Iris pigment epithelial cell (primary cell): ENCODE data around the gene FXYD6.
A peak's percentile ranks its signal among the peaks of the same experiment; 100 is the strongest.
"Not testable (repeated sequence)": the region's sequence is repeated elsewhere in the genome, so short reads cannot be mapped to it uniquely, and the experiment has no call there.

Experiments
- DNase-seq: peaks from one replicate; pipeline ENCODE4 v3.0.0-alpha.2; 2011; ENCODE audit warnings: low read depth

Gene FXYD6

DNA sequence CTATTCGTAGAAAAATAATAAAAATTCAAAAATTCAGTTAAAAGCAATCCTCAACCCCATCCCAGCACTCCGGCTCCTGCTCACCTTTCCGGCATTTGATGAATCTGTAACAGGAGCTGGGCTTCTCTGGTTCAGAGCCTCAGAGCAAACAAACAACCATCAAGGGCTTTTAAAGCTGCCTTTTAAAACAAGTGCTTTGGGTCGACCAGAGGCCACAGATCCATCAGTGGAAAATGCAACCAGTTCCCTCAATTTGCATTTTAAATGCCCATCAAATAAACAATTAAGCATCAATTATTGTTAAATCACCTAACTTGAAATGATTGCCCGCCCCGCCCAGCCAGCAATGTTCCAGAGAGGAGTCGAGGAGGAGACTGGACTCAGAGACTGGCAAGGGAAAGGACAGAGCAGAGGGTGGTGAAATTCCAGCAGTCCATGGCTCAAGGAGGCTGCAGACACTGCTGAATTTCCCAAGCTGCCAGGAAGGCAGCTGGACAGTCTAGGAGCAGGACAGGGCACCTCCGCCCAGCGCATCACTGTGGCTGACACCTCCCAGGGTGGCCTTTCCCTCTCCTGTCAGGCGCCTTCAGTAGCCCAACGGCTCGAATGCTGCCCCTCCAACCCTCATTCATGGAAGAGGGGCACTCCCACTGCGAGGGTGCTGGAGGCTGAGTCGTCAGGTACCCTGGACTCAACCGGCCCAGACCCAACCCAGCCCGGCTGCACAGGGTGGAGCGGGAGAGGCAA, 7.5 kb downstream of the FXYD6 start:
- no peak for DNase-seq

DNA sequence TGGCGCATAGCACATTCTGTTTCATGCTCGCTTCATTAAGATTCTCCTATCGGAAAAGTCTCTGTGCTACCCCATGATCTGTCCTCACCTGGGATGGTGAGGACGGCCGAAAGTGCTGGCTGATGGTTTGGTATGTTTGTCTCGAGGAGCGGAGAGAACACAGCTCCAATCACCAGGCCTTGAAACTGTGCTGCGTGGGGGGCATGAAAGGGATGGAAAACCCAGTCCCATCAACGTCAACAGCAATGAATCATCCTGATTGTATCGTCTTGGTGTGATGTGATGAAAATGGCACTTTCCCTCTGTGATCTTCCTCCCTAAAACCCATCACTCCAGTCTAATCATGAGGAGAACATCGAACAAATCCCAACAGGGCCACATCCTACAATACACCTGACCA, 8.4 kb downstream of the FXYD6 start:
- no peak for DNase-seq

DNA sequence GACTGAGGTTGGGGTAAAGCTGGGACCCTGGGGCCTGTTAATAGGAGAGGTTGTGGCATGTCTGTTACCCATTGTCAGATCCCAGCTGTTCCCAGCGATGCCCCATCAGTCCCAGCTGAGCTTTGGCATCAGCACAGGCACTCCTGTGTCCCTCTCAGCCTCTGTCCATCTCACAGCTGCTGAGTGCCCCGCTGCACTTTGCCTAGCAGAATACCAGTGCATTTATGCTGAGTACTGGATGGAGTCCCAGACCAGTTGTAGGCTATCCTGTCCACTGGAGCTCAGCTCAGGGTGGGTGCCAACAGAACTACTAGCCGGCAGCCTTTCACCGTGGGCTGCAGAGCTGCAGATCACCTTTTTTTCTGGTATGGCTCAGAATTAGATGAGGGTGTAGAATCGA, 9.9 kb downstream of the FXYD6 start:
- DNase-seq: no peak

DNA sequence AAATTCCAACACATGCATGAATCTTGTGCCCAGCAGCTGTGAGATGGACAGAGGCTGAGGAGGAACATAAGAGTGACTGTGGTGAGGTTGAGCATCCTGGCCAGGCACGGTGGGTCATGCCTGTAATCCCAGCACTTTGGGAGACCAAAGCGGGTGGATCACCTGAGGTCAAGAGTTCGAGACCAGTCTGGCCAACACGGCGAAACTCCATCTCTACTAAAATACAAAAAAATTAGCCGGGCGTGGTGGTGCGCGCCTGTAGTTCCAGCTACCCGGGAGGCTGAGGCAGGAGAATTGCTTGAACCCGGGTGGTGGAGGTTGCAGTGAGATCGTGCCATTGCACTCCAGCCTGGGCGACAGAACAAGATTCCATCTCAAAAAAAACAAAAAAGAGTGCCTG, 10.9 kb downstream of the FXYD6 start:
- DNase-seq: not testable (repeated sequence)

DNA sequence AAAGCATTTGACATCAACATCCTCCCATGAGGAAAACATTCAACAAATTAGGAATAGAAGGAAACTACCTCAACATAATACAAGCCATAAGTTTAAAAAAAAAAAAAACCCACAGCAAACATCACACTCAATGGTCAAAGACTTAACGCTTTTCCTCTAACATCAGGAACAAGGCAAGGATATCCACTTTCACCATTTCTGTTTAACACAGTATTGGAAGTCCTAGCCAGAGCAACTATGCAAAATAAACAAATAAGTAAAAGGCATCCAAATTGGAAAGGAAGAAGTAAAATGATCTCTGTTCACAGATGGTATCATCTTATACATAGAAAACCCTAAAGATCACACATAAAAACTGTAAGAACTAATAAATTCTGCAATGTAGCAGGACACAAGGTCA, 13.1 kb downstream of the FXYD6 start:
- DNase-seq: no peak

DNA sequence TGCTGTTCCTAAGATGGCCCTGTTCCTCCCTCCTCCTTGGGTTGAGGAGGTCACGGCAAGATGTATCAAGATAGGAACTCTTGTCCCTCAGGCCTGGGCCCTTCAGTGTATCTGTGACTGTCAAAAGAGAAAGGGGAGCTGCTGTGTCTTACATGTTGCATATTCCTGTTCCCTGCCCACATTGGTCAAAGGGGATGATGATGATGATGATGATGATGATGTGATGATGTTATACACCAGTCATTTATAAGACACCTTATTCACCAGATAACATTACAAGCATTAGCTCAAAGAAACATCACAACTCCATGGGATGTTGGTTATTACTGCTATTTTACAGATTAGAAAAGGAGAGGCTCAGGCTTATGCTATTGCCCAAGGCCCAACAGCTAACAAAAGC, 13.7 kb downstream of the FXYD6 start:
- no peak for DNase-seq

DNA sequence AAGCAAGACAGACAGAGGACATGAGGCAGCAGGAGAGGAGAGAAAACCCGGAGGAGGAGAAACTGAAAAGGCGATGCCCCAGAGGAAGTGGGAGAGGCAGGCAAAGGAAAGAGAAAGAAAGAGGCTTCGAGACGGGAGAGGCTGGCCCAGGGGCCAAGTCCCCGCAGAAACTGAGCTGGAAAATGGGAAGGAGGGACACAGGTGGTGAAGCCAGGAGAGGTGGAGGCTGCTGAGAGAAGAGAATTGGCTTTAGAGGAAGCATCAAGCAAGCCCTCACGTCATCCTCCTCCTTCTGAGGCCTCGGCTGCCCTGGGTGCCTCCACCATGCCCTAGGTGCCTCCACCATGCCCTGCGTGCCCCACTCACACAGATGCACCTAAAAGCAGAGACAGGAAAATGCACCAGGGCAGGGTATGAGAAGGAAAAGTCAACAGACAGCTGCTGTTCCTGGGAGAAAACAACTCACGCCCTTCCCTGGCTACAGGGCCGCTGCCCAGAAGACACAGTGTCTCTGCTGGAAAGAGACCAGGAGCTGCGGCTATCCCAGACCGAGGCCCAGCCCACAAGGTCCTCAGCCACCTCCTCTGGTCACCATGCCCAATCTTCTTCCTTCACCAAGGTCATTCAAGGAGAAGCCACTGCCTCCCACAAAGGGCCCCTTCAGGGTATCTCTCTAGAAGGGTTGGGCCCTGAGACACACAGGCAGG, 14.3 kb downstream of the FXYD6 start:
- DNase-seq: no peak

DNA sequence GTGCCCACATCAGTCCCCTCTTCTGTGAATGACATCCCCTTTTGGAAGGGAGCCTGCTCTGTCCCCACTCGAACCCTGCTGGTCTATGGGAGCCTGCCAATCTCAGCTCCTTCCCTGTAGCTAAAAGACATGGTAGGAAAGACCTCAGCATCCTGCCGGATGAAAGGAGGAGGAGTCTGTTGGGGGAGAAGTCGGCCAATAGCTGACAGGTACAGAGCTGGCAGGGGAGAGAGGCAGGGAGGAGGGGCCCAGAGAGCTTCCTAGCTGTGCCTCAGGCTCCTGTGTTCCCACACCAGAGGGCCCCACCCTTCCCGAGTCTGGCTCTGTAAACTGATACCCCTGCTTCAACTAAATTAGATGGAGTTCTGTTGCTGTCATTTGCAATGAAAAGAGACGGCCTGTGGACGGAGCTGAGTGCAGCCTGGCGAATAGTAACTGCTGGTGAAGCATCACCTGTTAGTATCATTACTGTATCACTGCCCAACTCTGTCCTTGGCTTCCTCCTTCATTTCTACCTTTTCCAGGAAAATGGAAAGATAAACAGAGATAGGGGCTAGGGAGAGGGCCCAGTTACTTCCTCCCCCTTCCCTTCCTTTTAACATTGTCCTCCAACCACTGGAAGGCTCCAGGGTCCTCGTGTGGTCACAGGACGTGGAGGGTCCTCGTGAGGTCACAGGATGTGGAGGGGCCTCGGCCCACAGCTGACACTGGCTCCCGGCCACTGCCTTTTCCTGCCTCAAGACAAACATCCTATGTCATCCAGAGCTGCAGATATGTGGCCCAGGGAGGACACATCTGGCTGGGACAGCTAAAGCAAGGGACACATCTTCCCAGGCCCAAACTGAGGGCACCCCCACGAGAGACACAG, 15.1 kb downstream of the FXYD6 start:
- DNase-seq: peak; percentile 16

DNA sequence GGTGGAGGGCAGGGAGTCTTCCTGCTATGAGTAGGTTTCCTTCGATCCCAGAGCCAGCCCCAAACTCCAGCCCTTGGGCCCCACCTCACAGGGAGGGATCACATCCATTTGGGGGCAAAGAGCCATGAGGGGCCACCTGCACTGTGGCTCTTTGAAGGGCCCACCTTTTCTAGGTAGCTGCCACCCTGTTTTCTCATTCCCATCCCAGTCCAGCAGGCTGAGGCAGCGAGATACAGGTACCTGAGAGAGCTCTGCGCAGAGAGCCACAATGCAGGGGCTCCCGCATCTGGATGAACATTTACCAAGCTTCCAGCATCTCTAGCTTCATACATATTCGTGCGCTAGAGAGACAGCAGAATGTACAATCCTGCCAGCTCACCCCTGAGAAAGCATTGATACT, 16.3 kb downstream of the FXYD6 start:
- DNase-seq: no peak

DNA sequence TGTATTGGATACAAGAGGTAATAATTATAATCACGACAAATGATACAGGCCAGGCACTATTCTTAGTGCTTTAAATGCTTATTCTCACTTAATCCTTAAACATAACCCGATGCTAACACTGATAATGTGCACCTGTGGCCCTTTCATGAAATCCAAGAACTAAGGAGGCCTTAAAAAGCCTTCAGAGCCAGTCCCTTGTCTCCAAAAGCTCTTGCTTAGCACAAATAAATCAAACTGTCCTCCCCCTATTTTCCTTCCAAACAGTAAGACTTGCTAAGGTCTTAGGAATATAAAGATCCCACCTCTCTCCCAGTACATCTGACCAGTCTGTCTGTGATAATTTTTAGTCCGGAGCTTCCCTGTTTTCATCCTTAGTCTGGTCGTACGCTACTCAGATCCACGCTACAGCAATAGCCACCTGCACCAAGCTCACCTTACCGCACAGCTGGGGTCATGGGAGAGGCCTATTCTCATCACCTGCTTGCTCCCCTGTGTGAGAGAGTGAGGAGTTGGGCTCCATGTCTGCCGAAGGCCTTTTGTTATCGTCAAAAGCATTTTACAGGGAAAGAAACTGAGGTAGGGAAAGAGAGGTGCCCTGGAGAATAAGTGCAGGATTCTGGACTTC, 16.9 kb downstream of the FXYD6 start:
- DNase-seq: no peak

DNA sequence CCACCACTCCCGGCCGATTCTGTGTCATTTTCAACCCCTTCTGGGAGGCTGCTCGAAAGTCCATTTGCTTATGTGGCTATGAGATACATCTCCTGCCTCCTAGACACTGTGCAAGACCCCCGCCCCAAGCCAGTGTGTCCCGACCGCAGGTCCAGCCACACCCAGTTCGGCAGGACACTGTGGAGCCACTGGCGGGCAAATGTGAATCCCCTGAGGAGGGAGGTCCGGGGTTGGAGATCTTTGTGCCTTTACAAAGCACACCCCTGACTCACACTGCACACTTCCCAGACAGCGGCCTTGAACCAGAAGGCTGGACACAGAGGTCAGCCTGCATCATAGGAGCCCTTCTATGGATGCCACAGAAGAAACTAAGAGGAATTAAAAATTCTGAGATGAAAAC, 17.4 kb downstream of the FXYD6 start:
- no peak for DNase-seq

DNA sequence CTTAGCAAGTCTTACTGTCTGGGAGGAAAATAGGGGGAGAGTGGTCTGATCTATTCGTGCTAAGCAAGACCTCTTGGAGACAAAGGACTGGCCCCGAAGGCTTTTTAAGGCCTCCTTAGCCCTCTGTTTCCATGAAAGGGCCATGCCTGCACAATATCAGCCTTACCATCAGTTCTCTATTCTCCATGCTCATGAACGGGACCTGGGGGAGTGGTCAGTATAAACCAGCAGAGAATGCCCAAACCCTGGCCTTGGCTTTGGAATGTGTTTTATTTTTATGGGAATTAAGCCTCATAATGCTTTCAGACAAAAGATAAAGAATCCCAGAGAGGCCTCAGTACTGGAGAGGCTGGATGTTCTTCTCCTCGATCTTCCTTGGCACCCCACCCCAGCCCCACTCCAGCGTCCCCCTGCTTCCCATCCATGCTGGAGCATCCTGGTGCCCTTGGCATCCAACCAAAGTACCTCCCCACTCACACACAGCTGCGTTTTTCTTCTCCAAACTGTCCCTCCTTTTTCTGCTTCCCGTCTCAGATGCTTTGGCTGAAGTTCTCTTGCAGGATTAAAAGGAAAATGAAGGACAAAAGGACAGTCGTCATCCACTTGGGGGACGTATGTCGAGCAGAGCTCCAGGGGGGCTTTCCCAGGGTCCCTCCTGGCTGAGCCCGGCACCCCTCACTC, 18.6 kb downstream of the FXYD6 start:
- DNase-seq: no peak

DNA sequence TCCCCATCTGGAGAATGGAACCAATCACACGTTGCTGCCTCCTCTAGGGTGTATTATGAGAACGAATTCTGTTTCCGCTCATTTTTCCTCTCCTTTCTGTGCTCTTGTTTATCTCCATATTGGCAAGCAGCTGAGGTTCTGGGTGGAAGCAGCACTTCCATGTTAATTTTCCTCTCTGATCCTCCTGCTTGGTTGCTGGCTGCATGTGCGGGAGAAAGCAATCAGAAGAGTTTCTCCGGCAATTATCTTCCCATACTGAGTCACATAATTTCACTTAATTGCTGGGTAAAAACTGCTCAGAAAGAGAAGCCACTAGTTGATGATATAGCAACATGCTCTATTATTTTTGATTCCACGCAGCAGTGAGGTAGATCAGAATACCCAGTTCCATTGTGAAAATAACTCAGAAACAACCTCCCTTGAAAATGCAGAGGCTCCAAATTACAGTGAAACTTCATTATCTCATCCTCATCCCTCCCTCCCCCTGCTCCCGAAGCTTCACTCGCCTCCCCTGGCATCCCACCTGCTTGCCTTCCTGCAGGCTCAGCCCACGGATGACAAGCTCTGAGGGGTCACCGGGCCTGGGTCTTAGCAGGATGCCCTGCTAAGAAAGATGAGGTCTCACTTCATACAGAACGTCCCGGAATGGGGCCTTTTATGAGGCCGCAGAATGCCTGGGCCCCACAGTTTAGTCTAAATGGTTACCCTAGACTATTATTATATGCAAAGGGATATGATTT, 20.4 kb downstream of the FXYD6 start:
- DNase-seq: no peak

DNA sequence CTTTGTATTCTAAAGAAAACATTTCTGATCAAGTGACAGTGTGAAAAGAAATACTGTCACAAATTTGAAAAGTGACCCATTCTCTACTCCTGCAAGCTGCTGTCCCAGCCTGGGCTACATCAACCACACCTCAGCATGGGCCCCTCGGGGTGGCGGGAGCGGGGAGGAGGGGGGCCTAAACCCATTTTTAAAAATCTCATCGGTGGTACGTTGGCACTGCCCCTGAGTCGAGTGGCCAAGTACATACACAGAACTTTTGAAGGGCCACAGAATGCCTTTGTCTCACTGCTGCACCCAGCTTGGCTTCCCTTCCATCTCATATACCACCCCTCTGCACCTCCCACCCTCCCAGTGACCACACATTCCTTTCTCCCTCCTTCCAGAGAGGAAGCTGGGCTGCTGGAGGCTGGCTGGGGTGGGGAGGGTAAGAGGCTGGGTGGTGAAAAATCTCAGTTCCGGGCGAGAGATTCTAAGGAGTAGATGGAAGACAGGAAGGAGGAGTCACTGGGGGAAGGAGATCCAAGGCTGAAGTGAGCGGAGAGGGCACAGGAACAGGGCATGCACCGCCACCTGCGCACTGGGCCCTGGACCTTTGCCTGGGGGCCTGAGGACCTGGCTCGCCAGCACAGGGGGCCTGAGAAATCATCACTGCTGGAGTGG, 21.1 kb downstream of the FXYD6 start:
- no peak for DNase-seq

DNA sequence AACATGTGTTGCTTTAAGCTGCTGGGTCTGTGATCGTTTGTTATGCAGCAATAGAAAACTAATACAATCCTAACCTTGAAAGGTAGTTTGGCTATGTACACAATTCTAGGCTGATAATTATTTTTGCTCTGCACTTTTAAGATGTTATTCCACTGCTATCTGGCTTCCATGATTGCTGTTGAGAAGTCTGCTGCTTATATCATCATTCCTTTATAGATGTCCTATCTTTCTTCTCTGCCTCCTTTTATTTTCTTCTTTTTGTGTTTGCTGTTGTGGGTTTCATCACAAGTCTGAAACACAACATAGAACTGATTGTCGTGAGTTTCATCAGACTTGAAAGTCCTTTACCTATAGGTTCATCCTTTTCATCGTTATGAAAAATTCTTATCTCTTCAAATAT, 24.1 kb downstream of the FXYD6 start:
- DNase-seq: no peak

DNA sequence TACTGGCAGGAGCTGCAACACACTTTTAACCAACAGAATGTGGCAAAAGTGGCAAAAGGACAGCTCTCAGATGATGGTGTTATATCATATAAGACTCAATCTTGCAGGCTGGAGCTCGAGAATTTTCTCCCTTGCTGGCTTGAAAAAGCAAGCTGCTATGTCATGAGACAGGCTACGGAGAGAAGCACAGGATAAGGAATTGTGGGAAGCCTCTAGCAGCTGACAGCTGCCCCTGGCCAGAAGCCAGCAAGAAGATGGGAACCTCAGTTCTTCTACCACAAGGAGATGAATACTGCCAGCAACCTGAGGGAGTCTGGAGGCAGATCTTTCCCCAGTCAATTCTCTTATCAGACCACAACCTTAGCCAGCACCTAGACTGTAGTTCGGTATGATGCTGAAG, 24.6 kb downstream of the FXYD6 start:
- DNase-seq: no peak

DNA sequence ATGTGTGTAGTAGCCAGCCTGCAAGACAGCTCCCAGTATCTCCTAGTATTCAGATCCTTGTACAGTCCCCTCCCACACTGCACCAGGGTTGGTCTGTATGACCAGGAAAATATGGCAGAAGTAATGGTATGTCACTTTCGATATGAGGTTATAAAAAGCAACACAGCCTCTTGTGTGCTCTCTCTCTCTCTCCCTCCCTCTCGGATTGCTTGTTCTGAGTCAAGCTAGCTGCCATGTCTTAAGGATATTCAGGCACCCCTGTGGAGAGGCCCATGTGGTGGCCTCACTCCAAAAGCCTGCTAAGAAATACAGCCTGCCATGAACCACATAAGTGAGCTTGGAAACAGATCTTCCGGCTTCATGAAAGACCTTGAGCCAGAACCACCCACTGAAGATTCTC, 25.4 kb downstream of the FXYD6 start:
- DNase-seq: peak; percentile 8

DNA sequence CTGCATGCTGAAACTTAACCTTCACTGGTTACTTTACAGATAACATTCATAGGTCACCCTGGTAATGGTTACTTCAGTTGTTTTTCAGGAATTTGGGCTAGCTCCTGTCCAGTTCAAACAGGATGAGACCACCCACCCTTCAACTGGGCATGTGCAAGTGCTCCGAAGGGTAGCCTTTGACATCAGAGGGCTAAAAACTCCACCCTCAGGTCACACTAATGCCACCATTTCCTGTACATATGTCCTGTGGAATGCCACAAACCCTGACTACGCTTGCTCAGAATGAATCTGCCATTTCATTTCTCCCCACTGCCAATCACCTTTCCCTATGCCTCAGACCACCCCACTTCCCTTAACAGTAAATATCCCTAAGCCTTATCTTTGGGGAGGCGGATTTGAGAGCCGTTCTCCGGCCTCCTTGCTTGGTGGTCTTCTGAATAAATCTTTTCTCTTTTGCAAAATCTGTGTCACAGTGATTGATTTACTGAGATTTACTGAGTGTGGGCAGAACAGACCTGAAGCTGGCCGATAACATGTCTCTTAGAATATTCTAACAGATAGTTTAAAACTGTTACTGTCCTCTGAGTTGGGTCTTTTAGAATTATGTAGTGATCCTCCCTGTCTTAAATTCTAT, 26.6 kb downstream of the FXYD6 start:
- DNase-seq: no peak

DNA sequence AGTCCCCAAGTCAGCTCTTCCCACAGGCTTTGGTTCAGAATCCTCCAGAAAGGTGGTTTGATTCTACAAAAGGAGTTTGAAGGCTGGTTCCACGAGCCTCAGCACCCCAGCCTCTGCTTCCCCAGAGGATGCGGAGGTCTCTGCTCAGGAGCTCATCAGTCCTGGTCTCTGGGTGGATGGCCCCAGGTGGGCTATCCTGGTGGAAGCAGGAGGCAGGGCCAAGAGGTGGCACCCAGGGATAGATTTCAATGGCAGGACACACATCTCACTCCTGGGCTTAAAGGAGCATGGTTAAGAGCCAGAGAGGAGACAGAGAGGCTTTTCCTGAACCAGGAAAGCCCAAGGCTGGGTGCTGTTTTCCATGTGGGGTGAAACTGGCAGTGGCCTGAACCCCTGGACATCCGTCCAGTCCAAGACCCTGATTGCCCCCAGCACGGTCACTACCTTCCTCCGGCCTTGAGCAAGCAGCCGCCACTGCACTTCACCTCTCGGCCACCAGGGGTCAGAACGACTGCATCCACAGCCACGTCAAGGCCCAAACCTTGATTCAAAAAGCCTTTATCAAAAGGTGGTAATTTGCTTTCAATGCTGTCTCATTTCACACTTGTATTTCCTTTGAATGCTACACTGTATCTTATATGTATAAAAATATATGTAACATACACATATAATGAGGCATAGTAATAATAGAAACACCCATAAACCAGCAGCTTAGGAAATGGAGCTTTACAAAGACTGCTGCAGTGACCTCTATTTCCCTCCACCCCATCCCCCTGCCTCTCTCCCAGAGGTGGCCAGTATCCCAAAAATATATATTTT, 32.6 kb downstream of the FXYD6 start:
- DNase-seq: peak; percentile 63
